Endothelial cell (in vitro differentiated cells): Measurements from ENCODE around the gene HIPK3. TPM values are rescaled to one million over a fixed set of nuclear protein-coding genes. Genes with fewer than 3 reads are reported as not detected.

Experiments
- DNase-seq: peaks from one replicate; pipeline ENCODE4 v3.0.0; 2021; ENCODE audit warnings: low spot score
- H3K27ac Mint-ChIP-seq: one replicate; pipeline ENCODE4 v1.8.0; 2021; ENCODE audit warnings: mixed read lengths, inconsistent platforms; ENCODE audit not compliant: unreplicated experiment
- H3K27me3 Mint-ChIP-seq: one replicate; pipeline ENCODE4 v1.8.0; 2021; ENCODE audit warnings: mild to moderate bottlenecking, moderate library complexity, mixed read lengths, inconsistent platforms; ENCODE audit not compliant: unreplicated experiment
- H3K36me3 Mint-ChIP-seq: one replicate; pipeline ENCODE4 v1.8.0; 2021; ENCODE audit warnings: mild to moderate bottlenecking, low read depth, mixed read lengths, inconsistent platforms; ENCODE audit not compliant: unreplicated experiment
- H3K4me1 Mint-ChIP-seq: one replicate; pipeline ENCODE4 v1.8.0; 2021; ENCODE audit warnings: mild to moderate bottlenecking, mixed read lengths, inconsistent platforms; ENCODE audit not compliant: unreplicated experiment
- H3K4me3 Mint-ChIP-seq: one replicate; pipeline ENCODE4 v1.8.0; 2021; ENCODE audit warnings: mild to moderate bottlenecking, mixed read lengths, inconsistent platforms; ENCODE audit not compliant: unreplicated experiment
- H3K9me3 Mint-ChIP-seq: one replicate; pipeline ENCODE4 v1.8.0; 2021; ENCODE audit warnings: mixed read lengths, inconsistent platforms; ENCODE audit not compliant: unreplicated experiment
- total RNA-seq: library from RNA; stranded (reverse); fragmentation: NEBNext Ultra II Directional; extraction: Animal tissue kit (Norgen Biotek cat#: 25700); gene quantifications from one replicate; pipeline ENCODE4 v1.2.1, GENCODE V29; 2021; ENCODE audit not compliant: unreplicated experiment
- TF ChIP-seq, protein P1 (sequence below): fragments of 200-600 bp; sonication (generic); IDR thresholded peaks from one replicate; pipeline ENCODE4 v1.5.0; 2021; ENCODE audit warnings: antibody characterized with exemption; ENCODE audit not compliant: unreplicated experiment

HIPK3 gene
- total RNA-seq, 1 donor from 2014 or later, result 70.2 TPM

GRCh38 chr11:33264926-33265325, 7.7 kb downstream of the HIPK3 start:
- H3K27ac Mint-ChIP-seq, result no peak overlapping the region
- no peaks in the 10 kb centered on the region for H3K27me3 Mint-ChIP-seq
- H3K36me3 Mint-ChIP-seq, result no peaks in the 10 kb centered on the region
- H3K9me3 Mint-ChIP-seq, result no peaks in the 10 kb centered on the region
- H3K4me1 Mint-ChIP-seq, result peaks cover 14% of the 10 kb centered on the region
- no peak overlapping the region for H3K4me3 Mint-ChIP-seq
- no peak for DNase-seq
- TF ChIP-seq, protein P1, sequence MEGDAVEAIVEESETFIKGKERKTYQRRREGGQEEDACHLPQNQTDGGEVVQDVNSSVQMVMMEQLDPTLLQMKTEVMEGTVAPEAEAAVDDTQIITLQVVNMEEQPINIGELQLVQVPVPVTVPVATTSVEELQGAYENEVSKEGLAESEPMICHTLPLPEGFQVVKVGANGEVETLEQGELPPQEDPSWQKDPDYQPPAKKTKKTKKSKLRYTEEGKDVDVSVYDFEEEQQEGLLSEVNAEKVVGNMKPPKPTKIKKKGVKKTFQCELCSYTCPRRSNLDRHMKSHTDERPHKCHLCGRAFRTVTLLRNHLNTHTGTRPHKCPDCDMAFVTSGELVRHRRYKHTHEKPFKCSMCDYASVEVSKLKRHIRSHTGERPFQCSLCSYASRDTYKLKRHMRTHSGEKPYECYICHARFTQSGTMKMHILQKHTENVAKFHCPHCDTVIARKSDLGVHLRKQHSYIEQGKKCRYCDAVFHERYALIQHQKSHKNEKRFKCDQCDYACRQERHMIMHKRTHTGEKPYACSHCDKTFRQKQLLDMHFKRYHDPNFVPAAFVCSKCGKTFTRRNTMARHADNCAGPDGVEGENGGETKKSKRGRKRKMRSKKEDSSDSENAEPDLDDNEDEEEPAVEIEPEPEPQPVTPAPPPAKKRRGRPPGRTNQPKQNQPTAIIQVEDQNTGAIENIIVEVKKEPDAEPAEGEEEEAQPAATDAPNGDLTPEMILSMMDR, result no peak

DNA sequence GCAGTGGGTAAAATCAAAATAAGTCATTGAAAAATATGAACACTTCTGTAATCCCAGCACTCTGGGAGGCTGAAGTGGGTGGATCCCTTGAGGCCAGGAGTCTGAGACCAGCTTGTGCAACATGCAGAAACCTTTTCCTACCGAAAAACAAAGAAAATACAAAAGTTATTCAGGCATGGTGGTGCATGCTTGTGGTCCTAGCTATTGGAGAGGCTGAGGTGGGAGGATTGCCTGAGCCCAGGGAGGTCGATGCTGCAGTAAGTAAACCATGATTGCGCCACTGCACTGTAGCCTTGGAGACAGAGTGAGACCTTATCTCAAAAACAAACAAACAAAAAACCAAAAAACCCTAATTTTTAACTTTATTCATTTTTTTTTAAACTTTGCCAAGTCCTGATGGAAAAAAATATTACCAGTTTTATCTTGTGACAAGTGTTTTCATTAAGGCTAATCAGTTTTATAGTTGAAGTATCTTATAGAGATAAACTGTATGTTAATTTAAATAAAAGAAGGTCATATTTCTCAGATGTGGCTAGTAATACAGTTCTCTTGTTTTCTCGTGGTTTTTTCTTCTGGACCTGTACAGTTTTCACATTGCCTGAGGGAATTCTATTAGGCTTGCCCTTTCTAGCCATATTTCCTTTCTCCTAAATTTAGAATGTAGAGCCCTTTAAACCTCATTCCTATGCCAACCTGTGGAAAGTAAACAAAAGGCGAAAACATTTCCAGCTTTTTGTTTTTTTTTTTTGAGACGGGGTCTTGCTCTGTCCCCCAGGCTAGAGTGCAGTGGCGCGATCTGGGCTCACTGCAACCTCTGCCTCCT, 9.4 kb downstream of the HIPK3 start:
- Mint-ChIP-seq H3K9me3 (no peaks in the 10 kb centered on the region), H3K4me1 (peaks cover 11% of the 10 kb centered on the region), H3K36me3 (no peaks in the 10 kb centered on the region), H3K27ac (peak overlapping the region; percentile 86), H3K27me3 (no peaks in the 10 kb centered on the region), H3K4me3 (no peak overlapping the region)
- TF ChIP-seq, protein P1, result no peak
- peak; percentile 17 for DNase-seq

DNA sequence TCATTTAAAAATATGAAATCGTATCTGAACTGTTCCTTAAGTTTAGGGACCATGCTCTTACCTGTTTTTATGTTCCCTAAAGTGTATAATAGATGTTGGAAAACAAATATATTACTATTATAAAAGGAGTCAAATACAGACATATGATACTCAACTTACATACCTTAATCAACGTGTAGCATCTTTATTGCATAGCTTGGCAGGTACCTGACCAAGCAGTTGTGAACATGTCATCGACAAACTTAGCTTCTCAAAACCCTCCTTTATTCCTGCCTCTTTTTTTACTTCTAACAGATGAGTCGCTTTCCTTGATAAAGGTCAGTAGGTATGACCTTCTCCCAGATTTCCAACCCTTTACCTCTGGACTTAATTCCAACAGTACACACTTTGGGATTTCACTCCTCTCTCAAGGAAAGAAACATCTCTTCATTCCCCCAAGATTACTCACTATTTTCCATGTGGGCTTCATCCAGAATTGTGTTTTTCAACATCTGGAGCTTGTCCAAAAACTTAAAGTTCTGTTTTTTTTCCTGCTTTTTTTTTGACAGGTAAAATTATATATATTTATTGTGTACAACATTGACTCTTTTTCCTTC, 11.9 kb downstream of the HIPK3 start:
- no peak for DNase-seq
- Mint-ChIP-seq H3K9me3 (no peaks in the 10 kb centered on the region), H3K27me3 (no peaks in the 10 kb centered on the region), H3K27ac (no peak overlapping the region), H3K36me3 (no peaks in the 10 kb centered on the region), H3K4me3 (no peak overlapping the region), H3K4me1 (no peaks in the 10 kb centered on the region)
- TF ChIP-seq, protein P1, result no peak

DNA sequence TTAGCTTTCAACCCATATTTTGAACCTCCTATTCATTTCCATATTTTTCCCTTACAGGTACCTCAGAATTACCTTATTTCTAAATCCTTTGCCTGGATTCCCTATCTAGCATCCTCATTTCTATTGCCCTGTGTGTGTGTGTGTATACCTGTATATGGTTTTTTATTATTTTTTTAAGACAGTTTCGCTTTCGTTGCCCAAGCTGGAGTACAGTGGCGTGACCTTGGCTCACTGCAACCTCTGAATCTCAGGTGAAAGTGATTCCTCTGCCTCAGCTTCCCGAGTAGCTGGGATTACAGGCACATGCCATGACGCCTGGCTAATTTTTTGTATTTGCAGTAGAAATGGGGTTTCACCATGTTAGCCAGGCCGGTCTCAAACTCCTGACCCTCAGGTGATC, 12.6 kb downstream of the HIPK3 start:
- no peaks in the 10 kb centered on the region for H3K36me3 Mint-ChIP-seq
- TF ChIP-seq, protein P1, result no peak
- H3K9me3 Mint-ChIP-seq, result no peaks in the 10 kb centered on the region
- no peaks in the 10 kb centered on the region for H3K4me1 Mint-ChIP-seq
- H3K27ac Mint-ChIP-seq, result no peak overlapping the region
- no peak overlapping the region for H3K4me3 Mint-ChIP-seq
- H3K27me3 Mint-ChIP-seq, result no peaks in the 10 kb centered on the region
- DNase-seq, result no peak

- TF ChIP-seq, protein P1, result no peak
- Mint-ChIP-seq H3K36me3 (no peaks in the 10 kb centered on the region), H3K4me1 (no peaks in the 10 kb centered on the region)
Measured at GRCh38 chr11:33271059-33271458, 13.9 kb downstream of the HIPK3 start.

More at GRCh38 chr11:33271059-33271458, 13.9 kb downstream of the HIPK3 start:
- no peak for DNase-seq
- Mint-ChIP-seq H3K9me3 (no peaks in the 10 kb centered on the region), H3K27ac (no peak overlapping the region), H3K27me3 (no peaks in the 10 kb centered on the region), H3K4me3 (no peak overlapping the region)
